Testis (tissue), 3 donors: Measurements from ENCODE around the gene KLRC3. TPM values are rescaled to one million over a fixed set of nuclear protein-coding genes. Genes with fewer than 3 reads are reported as not detected.
"Not testable (repeated sequence)": the region's sequence is repeated elsewhere in the genome, so short reads cannot be mapped to it uniquely, and the experiment has no call there.

ENCODE experiments used
- DNase-seq: peaks from one replicate; pipeline ENCODE4 v3.0.0-alpha.2; 2019
- H3K27ac ChIP-seq, 2 donors: fragments of 200-600 bp; sonication (generic); one replicate each; pipeline ENCODE4 v1.5.1; 2019
- H3K27me3 ChIP-seq: fragments of 200-600 bp; sonication (generic); one replicate; pipeline ENCODE4 v1.5.1; 2019
- H3K36me3 ChIP-seq: fragments of 200-600 bp; sonication (generic); one replicate; pipeline ENCODE4 v1.5.1; 2017; ENCODE audit warnings: low read depth; ENCODE audit errors: missing control alignments
- H3K4me1 ChIP-seq: fragments of 200-600 bp; sonication (generic); one replicate; pipeline ENCODE4 v1.5.1; 2019
- H3K4me3 ChIP-seq, 2 donors: fragments of 200-600 bp; sonication (generic); one replicate each; pipeline ENCODE4 v1.5.1; 2017 to 2019
- H3K9me3 ChIP-seq: fragments of 200-600 bp; sonication (generic); one replicate; pipeline ENCODE4 v1.5.1; 2017
- POLR2A ChIP-seq: fragments of 450-650 bp; IDR thresholded peaks from one replicate; pipeline ENCODE4 v1.6.1; 2017; ENCODE audit warnings: antibody characterized with exemption, mild to moderate bottlenecking, moderate library complexity
- WGBS, 2 donors: methylation state at CpG; one replicate each; pipeline ENCODE4 v1.1.5; 2018; 5-methylcytosine and 5-hydroxymethylcytosine counted together
- intact Hi-C: fragments of 100-400 bp; cut with DNase I; formaldehyde crosslinking; loops from one replicate; pipeline ENCODE4 v1.15.1; 2023; ENCODE audit warnings: low total_unique reads
- polyA plus RNA-seq: library from polyadenylated mRNA; stranded (reverse); fragments of 350-450 nt; fragmentation: Illumina TruSeq; extraction: RNeasy Lipid Tissue Mini Kit (QIAGEN cat#74804); gene quantifications from one replicate; pipeline ENCODE4 v1.2.3, GENCODE V29; 2014; ENCODE audit warnings: low read depth, low replicate concordance; ENCODE audit not compliant: insufficient read depth
- total RNA-seq, 2 donors: library from RNA; depleted of rRNA; stranded (reverse); fragments of >200 nt; gene quantifications; one replicate each; pipeline ENCODE4 v1.2.3, GENCODE V29; 2016
- TF ChIP-seq, protein P1 (sequence below), 3 experiments: fragments of 450-650 bp in 2 of 3; fragments of 200-600 bp in 1 of 3; sonication (generic) in 1 of 3; IDR thresholded peaks; one replicate each; pipeline ENCODE4 v1.5.1; 2016 to 2019; ENCODE audit warnings: antibody characterized with exemption in 3 of 3, mild to moderate bottlenecking in 2 of 3, moderate library complexity in 1 of 3

The KLRC3 gene
- total and polyA plus RNA-seq, 3 donors from 2014 or later, result 1.3 TPM; not detected in 2

DNA sequence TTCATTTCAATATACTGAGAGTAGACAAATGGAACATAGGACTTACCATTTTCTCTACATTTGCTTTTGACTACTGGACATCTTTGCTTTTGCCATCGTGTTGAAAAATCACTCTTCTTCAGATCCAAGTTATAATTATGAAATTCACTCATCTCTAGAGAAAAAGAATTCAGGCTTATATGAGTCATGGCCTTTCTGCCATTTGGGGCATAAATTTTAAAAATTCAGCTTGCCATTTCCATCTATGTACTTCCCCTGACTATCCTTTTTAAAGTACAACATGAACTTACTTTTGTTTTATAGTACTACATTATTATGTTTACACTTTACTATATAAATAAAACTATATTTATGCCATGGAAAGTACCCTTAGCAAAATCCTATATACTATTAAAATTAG, 33.5 kb downstream of the KLRC3 start:
- Histone ChIP-seq H3K27ac (no peak overlapping the region), H3K9me3 (no peaks in the 10 kb centered on the region), H3K4me3 (no peak overlapping the region), H3K36me3 (no peaks in the 10 kb centered on the region), H3K4me1 (no peaks in the 10 kb centered on the region), H3K27me3 (no peaks in the 10 kb centered on the region)
- TF ChIP-seq, protein P1, sequence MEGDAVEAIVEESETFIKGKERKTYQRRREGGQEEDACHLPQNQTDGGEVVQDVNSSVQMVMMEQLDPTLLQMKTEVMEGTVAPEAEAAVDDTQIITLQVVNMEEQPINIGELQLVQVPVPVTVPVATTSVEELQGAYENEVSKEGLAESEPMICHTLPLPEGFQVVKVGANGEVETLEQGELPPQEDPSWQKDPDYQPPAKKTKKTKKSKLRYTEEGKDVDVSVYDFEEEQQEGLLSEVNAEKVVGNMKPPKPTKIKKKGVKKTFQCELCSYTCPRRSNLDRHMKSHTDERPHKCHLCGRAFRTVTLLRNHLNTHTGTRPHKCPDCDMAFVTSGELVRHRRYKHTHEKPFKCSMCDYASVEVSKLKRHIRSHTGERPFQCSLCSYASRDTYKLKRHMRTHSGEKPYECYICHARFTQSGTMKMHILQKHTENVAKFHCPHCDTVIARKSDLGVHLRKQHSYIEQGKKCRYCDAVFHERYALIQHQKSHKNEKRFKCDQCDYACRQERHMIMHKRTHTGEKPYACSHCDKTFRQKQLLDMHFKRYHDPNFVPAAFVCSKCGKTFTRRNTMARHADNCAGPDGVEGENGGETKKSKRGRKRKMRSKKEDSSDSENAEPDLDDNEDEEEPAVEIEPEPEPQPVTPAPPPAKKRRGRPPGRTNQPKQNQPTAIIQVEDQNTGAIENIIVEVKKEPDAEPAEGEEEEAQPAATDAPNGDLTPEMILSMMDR (IDR thresholded peaks at IDR 0.05), result no peak
- TF ChIP-seq POLR2A, result no peak
- DNase-seq, result no peak
- WGBS, 2 donors, result 42 to 69% methylated on average over 1 of the region's 1 CpG
- intact Hi-C loops, result no loop called here

DNA sequence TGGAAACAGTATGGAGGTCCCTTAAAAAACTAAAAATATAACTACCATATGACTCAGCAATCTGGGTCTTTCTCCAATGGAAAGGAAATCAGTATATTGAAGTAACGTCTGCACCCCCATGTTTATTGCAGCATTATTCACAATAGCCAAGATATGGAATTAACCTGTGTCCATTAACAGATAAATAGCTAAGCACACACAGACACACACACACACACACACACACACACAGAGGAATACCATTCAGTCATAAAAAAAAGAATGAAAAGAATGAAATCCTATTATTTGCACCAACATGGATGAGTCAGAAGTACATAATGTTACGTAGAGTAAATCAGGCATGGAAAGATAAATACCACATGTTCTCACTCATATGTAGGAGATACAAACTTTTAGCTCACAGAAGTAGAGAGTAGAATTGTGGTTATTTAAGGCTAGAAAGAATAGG, 35.2 kb downstream of the KLRC3 start:
- no peak overlapping the region for H3K4me3 ChIP-seq
- H3K27me3 ChIP-seq, result no peaks in the 10 kb centered on the region
- intact Hi-C loops, result no loop called here
- TF ChIP-seq, protein P1 (IDR thresholded peaks at IDR 0.05), result no peak
- TF ChIP-seq POLR2A, result no peak
- no peak overlapping the region for H3K27ac ChIP-seq
- no peaks in the 10 kb centered on the region for H3K36me3 ChIP-seq
- 75 to 79% methylated on average over 2 of the region's 2 CpGs for WGBS, 2 donors
- DNase-seq, result no peak
- H3K4me1 ChIP-seq, result no peaks in the 10 kb centered on the region
- H3K9me3 ChIP-seq, result no peaks in the 10 kb centered on the region

DNA sequence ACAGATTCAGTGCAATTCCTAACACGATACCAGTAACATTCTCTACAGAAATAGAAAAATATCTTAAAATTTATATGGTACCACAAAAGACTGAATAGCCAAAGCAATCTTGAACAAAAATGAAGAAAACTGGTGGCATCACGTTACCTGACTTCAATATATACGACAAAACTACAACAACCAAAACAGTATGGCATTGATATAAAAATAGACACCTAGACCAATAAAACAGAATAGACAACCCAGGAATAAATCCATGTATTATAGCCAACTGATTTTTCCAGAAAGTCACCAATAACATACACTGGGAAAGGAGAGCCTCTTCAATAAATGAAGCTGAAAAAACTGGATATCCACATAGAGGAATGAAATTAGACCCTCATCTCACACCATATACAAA, 36.2 kb downstream of the KLRC3 start:
- no peak for TF ChIP-seq POLR2A
- TF ChIP-seq, protein P1 (IDR thresholded peaks at IDR 0.05), result no peak
- 88 to 96% methylated on average over 3 of the region's 3 CpGs for WGBS, 2 donors
- DNase-seq, result no peak
- Histone ChIP-seq H3K36me3 (no peaks in the 10 kb centered on the region), H3K4me3 (no peak overlapping the region), H3K9me3 (no peaks in the 10 kb centered on the region), H3K27ac (no peak overlapping the region), H3K27me3 (no peaks in the 10 kb centered on the region), H3K4me1 (no peaks in the 10 kb centered on the region)
- intact Hi-C loops, result no loop called here

DNA sequence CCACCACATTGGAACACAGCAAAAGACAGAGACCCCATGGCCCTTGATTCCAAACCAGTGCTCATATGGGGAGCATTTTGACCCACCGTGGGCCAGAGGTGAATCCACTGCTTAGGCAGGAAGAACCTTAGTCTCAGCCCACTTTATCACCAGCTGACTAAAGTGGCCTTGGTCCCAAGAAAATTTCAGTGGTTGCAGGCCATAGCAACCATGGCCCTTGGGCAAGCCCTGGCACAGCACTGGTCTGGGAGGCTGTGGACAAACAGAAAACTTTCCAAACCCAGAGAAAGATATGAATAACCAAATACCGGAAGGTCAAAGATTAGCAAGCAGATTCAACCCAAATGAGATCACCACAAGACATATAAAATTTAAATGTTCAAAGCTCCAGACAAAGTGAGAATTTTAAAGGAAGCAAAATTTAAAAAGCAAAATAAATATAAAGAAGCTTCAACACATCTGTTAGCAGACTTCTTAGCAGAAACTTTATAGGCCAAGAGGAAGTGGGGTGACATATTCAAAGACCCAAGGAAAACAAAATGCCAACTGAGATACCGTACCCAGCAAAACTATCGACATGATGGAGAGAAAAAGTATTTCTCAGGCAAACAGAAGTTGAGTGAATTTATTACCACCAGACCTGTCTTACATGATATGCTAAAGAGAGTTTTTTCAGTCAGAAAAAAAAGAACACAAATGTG, 38.3 kb downstream of the KLRC3 start:
- Histone ChIP-seq H3K36me3 (no peaks in the 10 kb centered on the region), H3K9me3 (no peaks in the 10 kb centered on the region), H3K27ac (no peak overlapping the region), H3K4me3 (no peak overlapping the region), H3K27me3 (no peaks in the 10 kb centered on the region), H3K4me1 (no peaks in the 10 kb centered on the region)
- TF ChIP-seq, protein P1 (IDR thresholded peaks at IDR 0.05), result no peak
- TF ChIP-seq POLR2A, result no peak
- intact Hi-C loops, result no loop called here
- DNase-seq, result no peak
- 89 to 96% methylated on average over 3 to 4 of the region's 4 CpGs for WGBS, 2 donors

DNA sequence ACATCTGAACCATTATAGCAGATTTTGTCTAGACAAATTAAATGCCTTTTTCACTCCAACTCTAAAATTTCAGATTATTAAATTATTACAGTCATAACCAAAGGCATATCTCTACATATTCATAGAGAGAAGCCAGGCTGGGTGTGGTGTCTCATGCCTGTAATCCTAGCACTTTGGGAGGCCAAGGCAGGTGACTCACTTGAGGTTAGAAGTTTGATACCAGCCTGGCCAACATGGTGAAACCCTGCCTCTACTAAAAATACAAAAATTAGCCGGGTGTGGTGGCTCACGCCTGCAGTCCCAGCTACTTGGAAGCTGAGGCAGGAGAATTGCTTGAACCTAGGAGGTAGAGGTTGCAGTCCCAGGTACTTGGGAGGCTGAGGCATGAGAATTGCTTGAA, 41.7 kb downstream of the KLRC3 start:
- WGBS, 2 donors, result 90 to 91% methylated on average over 2 of the region's 2 CpGs
- DNase-seq, H3K27me3 ChIP-seq, intact Hi-C loops, H3K4me3 ChIP-seq, H3K9me3 ChIP-seq, H3K36me3 ChIP-seq, H3K27ac ChIP-seq, H3K4me1 ChIP-seq: not testable (repeated sequence)
